ENCODE results near the gene MTHFD2L. TPM values are rescaled to one million over a fixed set of nuclear protein-coding genes. Genes with fewer than 3 reads are reported as not detected.

MTHFD2L gene
- total and polyA plus RNA-seq, 2 donors (not counting 3 experiments of a cell fraction or from before 2014, with no cell fraction given), result 6.9 to 15.2 TPM

GRCh38 chr4:74197080-74197479, 39.2 kb downstream of the MTHFD2L start:
- DNase-seq (ENCODE audit: low read depth, low spot score) (no peak), FAIRE-seq (no peak)
- dilution Hi-C loops (cut with MboI; ENCODE audit: extremely low pct_ligation_motif_present, low sequenced_read_pairs) (no loop called here), intact Hi-C loops (cut with micrococcal nuclease) (no loop called here)
- no peaks in the 10 kb centered on the region for H3K79me2 ChIP-seq (ENCODE audit: control insufficient read depth, insufficient read depth, low read length)
- no peaks in the 10 kb centered on the region for H3K36me3 ChIP-seq (ENCODE audit: control insufficient read depth in 2 of 2, extremely low read depth in 1 of 2, insufficient read depth in 2 of 2, low read length in 2 of 2)
- H3K27me3 ChIP-seq (ENCODE audit: control insufficient read depth in 2 of 2, insufficient read depth in 2 of 2, low read length in 2 of 2), result no peaks in the 10 kb centered on the region
- no peaks in the 10 kb centered on the region for H3K9me3 ChIP-seq (replicated peaks; ENCODE audit: control insufficient read depth, insufficient read depth, low read length)
- H3K4me2 ChIP-seq (ENCODE audit: insufficient read depth, low read length), result no peak overlapping the region
- ChIA-PET CTCF (interaction anchor here (0.8 to 3.0 kb wide), 3 partner anchors 8 to 39 kb away, joined by 3 to 14 read pairs (median 4); no protein-coding TSS in a partner anchor), POLR2A (no interaction called here)
- H3K4me3 ChIP-seq (replicated peaks in 1 of 3; ENCODE audit: insufficient read depth in 1 of 3, low read depth in 1 of 3, low read length in 3 of 3), result no peak overlapping the region
- H3K9me1 ChIP-seq (replicated peaks; ENCODE audit: control insufficient read depth, extremely low read depth, insufficient read depth, low read length), result no peaks in the 10 kb centered on the region
- H3K27ac ChIP-seq (ENCODE audit: insufficient read depth, low read depth, low read length), result no peak overlapping the region
- no peak overlapping the region for H2AFZ ChIP-seq (ENCODE audit: low read depth, low read length)
- no TSS peak for BruUV-seq (replicated peaks)
- no peaks in the 10 kb centered on the region for H3K4me1 ChIP-seq (ENCODE audit: control insufficient read depth, extremely low read depth, insufficient read depth, low read length)
- no peaks in the 10 kb centered on the region for H4K20me1 ChIP-seq (replicated peaks; ENCODE audit: control insufficient read depth, extremely low read depth, insufficient read depth, low read length)
- TF ChIP-seq MAX (IDR thresholded peaks at IDR 0.05; ENCODE audit: insufficient read depth, insufficient read length) (no peak), MYC (IDR thresholded peaks at IDR 0.05; ENCODE audit: low read depth, low read length) (no peak), EZH2 (IDR thresholded peaks at IDR 0.05; ENCODE audit: borderline replicate concordance, low read depth, low read length, severe bottlenecking) (no peak)
- no peak overlapping the region for H3K9ac ChIP-seq (replicated peaks; ENCODE audit: extremely low read depth, insufficient read depth, low read length)

- TF ChIP-seq JUN (IDR thresholded peaks at IDR 0.05; ENCODE audit: borderline replicate concordance, insufficient read depth, insufficient read length, low read depth), result no peak
- TF ChIP-seq FOS (IDR thresholded peaks at IDR 0.05; ENCODE audit: borderline replicate concordance, insufficient read depth, low read length), result no peak
- TF ChIP-seq POLR2A (IDR thresholded peaks at IDR 0.05; ENCODE audit: low read depth, low read length), result no peak
- no peak for TF ChIP-seq GATA2 (IDR thresholded peaks at IDR 0.05; ENCODE audit: insufficient read depth, insufficient read length, low read depth, low read length)
- TF ChIP-seq MAX (IDR thresholded peaks at IDR 0.05; ENCODE audit: insufficient read depth, insufficient read length), result no peak
- TF ChIP-seq POLR2AphosphoS5 (IDR thresholded peaks at IDR 0.05; ENCODE audit: insufficient read depth, low read depth, low read length), result no peak
- TF ChIP-seq EZH2 (IDR thresholded peaks at IDR 0.05; ENCODE audit: borderline replicate concordance, low read depth, low read length, severe bottlenecking), result no peak
- no peak for TF ChIP-seq CTCF (IDR thresholded peaks at IDR 0.05; ENCODE audit: extremely low read depth in 1 of 2, insufficient read depth in 1 of 2, low read depth in 1 of 2, low read length in 2 of 2)
- no peak for TF ChIP-seq MYC (IDR thresholded peaks at IDR 0.05; ENCODE audit: low read depth, low read length)
- Histone ChIP-seq H3K4me1 (ENCODE audit: control insufficient read depth, extremely low read depth, insufficient read depth, low read length) (no peaks in the 10 kb centered on the region), H3K27ac (ENCODE audit: insufficient read depth, low read depth, low read length) (no peak overlapping the region), H3K27me3 (ENCODE audit: control insufficient read depth in 2 of 2, insufficient read depth in 2 of 2, low read length in 2 of 2) (no peaks in the 10 kb centered on the region), H3K9me1 (replicated peaks; ENCODE audit: control insufficient read depth, extremely low read depth, insufficient read depth, low read length) (no peaks in the 10 kb centered on the region), H4K20me1 (replicated peaks; ENCODE audit: control insufficient read depth, extremely low read depth, insufficient read depth, low read length) (no peaks in the 10 kb centered on the region), H2AFZ (ENCODE audit: low read depth, low read length) (no peak overlapping the region), H3K4me2 (ENCODE audit: insufficient read depth, low read length) (no peak overlapping the region), H3K79me2 (ENCODE audit: control insufficient read depth, insufficient read depth, low read length) (no peaks in the 10 kb centered on the region), H3K4me3 (replicated peaks in 1 of 3; ENCODE audit: insufficient read depth in 1 of 3, low read depth in 1 of 3, low read length in 3 of 3) (no peak overlapping the region), H3K9ac (replicated peaks; ENCODE audit: extremely low read depth, insufficient read depth, low read length) (no peak overlapping the region), H3K9me3 (replicated peaks; ENCODE audit: control insufficient read depth, insufficient read depth, low read length) (no peaks in the 10 kb centered on the region), H3K36me3 (ENCODE audit: control insufficient read depth in 2 of 2, extremely low read depth in 1 of 2, insufficient read depth in 2 of 2, low read length in 2 of 2) (no peaks in the 10 kb centered on the region)
- dilution Hi-C loops (cut with MboI; ENCODE audit: extremely low pct_ligation_motif_present, low sequenced_read_pairs) (no loop called here), intact Hi-C loops (cut with micrococcal nuclease) (no loop called here)
- no TSS peak for BruUV-seq (replicated peaks)
- POLR2A ChIA-PET, result no interaction called here
- CTCF ChIA-PET, result interaction anchor here (0.7 to 2.2 kb wide), 3 partner anchors 12 to 26 kb away, joined by 3 to 8 read pairs (median 5); no protein-coding TSS in a partner anchor
- FAIRE-seq (no peak), DNase-seq (ENCODE audit: low read depth, low spot score) (no peak)
Observed at GRCh38 chr4:74202062-74202586, 44.2 kb downstream of the MTHFD2L start.
